HepG2 (cell line): ENCODE data around the gene NUDT2. TPM values are rescaled to one million over a fixed set of nuclear protein-coding genes. Genes with fewer than 3 reads are reported as not detected.

ENCODE experiments used
- BRD4 ChIP-seq: sonication (generic); formaldehyde crosslinking; IDR thresholded peaks from 2 replicates; pipeline ENCODE4 v1.4.0; 2020; ENCODE audit warnings: missing genetic modification reagents
- HDAC2 ChIP-seq: sonication (generic); formaldehyde crosslinking; IDR thresholded peaks from 2 replicates; pipeline ENCODE4 v1.4.0; 2020; ENCODE audit warnings: missing genetic modification reagents
- TCF12 ChIP-seq, 2 experiments: fragments of 450-650 bp in 1 of 2; sonication (generic) in 1 of 2; formaldehyde crosslinking in 1 of 2; IDR thresholded peaks; 2 replicates each; pipeline versions ENCODE4 v1.6.1 to v1.8.0; 2017 to 2022; ENCODE audit warnings: antibody characterized with exemption in 1 of 2, mild to moderate bottlenecking in 1 of 2, missing genetic modification reagents in 1 of 2, moderate library complexity in 1 of 2
- ZFX ChIP-seq: sonication (generic); formaldehyde crosslinking; IDR thresholded peaks from 2 replicates; pipeline ENCODE4 v1.4.0; 2020; ENCODE audit warnings: mild to moderate bottlenecking, low read depth, missing genetic modification reagents, moderate library complexity
- ZNF143 ChIP-seq: sonication (generic); formaldehyde crosslinking; IDR thresholded peaks from 2 replicates; pipeline ENCODE4 v1.4.0; 2020; ENCODE audit warnings: missing genetic modification reagents
- ZNF253 ChIP-seq: sonication (generic); formaldehyde crosslinking; IDR thresholded peaks from 2 replicates; pipeline ENCODE4 v1.8.0; 2022; ENCODE audit warnings: mild to moderate bottlenecking, missing genetic modification reagents, borderline replicate concordance
- ZNF629 ChIP-seq: sonication (generic); formaldehyde crosslinking; conservative IDR thresholded peaks from 2 replicates; pipeline ENCODE4 v1.5.0; 2020; ENCODE audit warnings: missing genetic modification reagents
- ZNF672 ChIP-seq: sonication (generic); formaldehyde crosslinking; IDR thresholded peaks from 2 replicates; pipeline ENCODE4 v1.8.1; 2022; ENCODE audit warnings: missing genetic modification reagents
- ZSCAN29 ChIP-seq: sonication (generic); formaldehyde crosslinking; conservative IDR thresholded peaks from 2 replicates; pipeline ENCODE4 v1.4.0; 2020; ENCODE audit warnings: mild to moderate bottlenecking, missing genetic modification reagents
- polyA plus RNA-seq, 8 experiments: library from polyadenylated mRNA; depleted of rRNA in 3 of 8; stranded (reverse) in 7 of 8; unstranded in 1 of 8; fragments of >200 nt; fragmentation: Illumina TruSeq in 4 of 8; extraction: Trizol in 4 of 8; gene quantifications; 2 replicates each; pipeline versions ENCODE4 v1.2.1 to v1.2.3, GENCODE V29; 2011 to 2016; ENCODE audit warnings: low read depth in 4 of 8, missing spikeins in 1 of 8, mixed read lengths in 1 of 8; ENCODE audit not compliant: insufficient read depth in 1 of 8
- total RNA-seq, 5 experiments: library from RNA; depleted of rRNA; stranded (reverse); fragments of >200 nt; fragmentation: Illumina TruSeq; extraction: Trizol; gene quantifications; 2 replicates each; pipeline ENCODE4 v1.2.3, GENCODE V29; 2016; ENCODE audit warnings: low read depth in 1 of 5
- TF ChIP-seq, protein P1 (sequence below): sonication (generic); formaldehyde crosslinking; IDR thresholded peaks from 2 replicates; pipeline ENCODE4 v1.4.0; 2020; ENCODE audit warnings: missing genetic modification reagents
- TF ChIP-seq, protein P2 (sequence below): sonication (generic); formaldehyde crosslinking; IDR thresholded peaks from 2 replicates; pipeline ENCODE4 v1.8.0; 2022; ENCODE audit warnings: mild to moderate bottlenecking, missing genetic modification reagents
- TF ChIP-seq, protein P3 (sequence below): sonication (generic); formaldehyde crosslinking; IDR thresholded peaks from 2 replicates; pipeline ENCODE4 v1.4.0; 2020; ENCODE audit warnings: mild to moderate bottlenecking, missing genetic modification reagents
- TF ChIP-seq, protein P4 (sequence below): IDR thresholded peaks from 2 replicates; pipeline ENCODE4 v1.6.1; 2016; ENCODE audit warnings: missing biosample characterization, missing genetic modification reagents, low read depth
- TF ChIP-seq, protein P5 (sequence below): sonication (generic); formaldehyde crosslinking; IDR thresholded peaks from 2 replicates; pipeline ENCODE4 v1.4.0; 2020; ENCODE audit warnings: low read depth, mild to moderate bottlenecking, missing genetic modification reagents

Gene NUDT2
- total and polyA plus RNA-seq, 2 of the 13 experiments (the other 11 are each of a cell fraction or from before 2014, with no cell fraction given) = 19.9 to 24.6 TPM

DNA sequence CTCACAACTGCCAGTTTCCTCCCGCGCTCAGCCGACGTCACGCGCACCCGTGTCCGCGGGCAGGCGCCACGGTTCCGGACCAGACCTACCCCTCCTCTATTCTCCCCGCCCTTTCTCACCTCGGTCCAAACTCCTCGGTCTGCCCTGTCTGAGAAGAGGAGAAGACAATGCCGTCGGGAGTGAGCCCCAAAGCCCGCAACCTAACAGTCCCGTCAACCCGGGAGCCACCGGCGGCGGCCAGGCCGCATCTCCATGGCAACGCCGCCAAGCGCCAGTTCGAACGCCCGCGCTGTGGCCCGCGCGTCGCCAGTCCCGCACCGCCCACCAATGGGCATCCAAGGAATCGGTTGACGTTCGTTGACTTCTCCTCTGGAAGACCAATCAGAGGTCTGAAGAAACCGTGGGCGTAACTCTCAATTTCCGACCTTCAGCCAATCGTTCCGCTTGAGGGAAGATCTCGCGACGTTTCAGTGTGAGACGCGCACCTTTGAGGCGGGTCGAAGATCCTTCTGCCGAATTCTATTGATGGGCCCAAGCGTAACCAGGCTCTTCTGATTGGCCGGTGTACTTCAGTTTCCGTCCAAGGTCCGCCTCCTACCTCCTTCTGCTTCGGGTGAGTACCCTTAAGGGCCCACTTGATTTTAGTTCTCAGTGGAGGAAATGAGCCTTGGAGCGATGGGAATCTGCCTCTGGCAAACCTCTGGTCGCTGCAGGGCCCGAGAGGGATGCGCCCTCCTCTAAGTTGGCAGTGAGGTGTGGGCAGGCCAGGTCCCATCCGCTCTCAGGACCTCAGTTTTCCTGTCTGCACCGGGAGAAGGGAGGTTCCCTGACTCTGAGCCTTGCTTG is at the start of gene NUDT2, which contains the start of gene KIF24 (continued):
- TF ChIP-seq, protein P1, sequence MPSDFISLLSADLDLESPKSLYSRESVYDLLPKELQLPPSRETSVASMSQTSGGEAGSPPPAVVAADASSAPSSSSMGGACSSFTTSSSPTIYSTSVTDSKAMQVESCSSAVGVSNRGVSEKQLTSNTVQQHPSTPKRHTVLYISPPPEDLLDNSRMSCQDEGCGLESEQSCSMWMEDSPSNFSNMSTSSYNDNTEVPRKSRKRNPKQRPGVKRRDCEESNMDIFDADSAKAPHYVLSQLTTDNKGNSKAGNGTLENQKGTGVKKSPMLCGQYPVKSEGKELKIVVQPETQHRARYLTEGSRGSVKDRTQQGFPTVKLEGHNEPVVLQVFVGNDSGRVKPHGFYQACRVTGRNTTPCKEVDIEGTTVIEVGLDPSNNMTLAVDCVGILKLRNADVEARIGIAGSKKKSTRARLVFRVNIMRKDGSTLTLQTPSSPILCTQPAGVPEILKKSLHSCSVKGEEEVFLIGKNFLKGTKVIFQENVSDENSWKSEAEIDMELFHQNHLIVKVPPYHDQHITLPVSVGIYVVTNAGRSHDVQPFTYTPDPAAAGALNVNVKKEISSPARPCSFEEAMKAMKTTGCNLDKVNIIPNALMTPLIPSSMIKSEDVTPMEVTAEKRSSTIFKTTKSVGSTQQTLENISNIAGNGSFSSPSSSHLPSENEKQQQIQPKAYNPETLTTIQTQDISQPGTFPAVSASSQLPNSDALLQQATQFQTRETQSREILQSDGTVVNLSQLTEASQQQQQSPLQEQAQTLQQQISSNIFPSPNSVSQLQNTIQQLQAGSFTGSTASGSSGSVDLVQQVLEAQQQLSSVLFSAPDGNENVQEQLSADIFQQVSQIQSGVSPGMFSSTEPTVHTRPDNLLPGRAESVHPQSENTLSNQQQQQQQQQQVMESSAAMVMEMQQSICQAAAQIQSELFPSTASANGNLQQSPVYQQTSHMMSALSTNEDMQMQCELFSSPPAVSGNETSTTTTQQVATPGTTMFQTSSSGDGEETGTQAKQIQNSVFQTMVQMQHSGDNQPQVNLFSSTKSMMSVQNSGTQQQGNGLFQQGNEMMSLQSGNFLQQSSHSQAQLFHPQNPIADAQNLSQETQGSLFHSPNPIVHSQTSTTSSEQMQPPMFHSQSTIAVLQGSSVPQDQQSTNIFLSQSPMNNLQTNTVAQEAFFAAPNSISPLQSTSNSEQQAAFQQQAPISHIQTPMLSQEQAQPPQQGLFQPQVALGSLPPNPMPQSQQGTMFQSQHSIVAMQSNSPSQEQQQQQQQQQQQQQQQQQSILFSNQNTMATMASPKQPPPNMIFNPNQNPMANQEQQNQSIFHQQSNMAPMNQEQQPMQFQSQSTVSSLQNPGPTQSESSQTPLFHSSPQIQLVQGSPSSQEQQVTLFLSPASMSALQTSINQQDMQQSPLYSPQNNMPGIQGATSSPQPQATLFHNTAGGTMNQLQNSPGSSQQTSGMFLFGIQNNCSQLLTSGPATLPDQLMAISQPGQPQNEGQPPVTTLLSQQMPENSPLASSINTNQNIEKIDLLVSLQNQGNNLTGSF = peak; percentile 21; the same call in 1 of the 2 replicates
- 0 out of 2 replicates have a peak, but pooled peaks have one; percentile 9 for TF ChIP-seq ZSCAN29 (CRISPR knock-in tag)
- TF ChIP-seq, protein P2, sequence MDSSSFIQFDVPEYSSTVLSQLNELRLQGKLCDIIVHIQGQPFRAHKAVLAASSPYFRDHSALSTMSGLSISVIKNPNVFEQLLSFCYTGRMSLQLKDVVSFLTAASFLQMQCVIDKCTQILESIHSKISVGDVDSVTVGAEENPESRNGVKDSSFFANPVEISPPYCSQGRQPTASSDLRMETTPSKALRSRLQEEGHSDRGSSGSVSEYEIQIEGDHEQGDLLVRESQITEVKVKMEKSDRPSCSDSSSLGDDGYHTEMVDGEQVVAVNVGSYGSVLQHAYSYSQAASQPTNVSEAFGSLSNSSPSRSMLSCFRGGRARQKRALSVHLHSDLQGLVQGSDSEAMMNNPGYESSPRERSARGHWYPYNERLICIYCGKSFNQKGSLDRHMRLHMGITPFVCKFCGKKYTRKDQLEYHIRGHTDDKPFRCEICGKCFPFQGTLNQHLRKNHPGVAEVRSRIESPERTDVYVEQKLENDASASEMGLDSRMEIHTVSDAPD = no peak
- TF ChIP-seq ZNF253 = 0 out of 2 replicates have a peak, but pooled peaks have one; percentile 62
- 0 out of 2 replicates have a peak, but pooled peaks have one; percentile 30 for TF ChIP-seq BRD4
- no peak for TF ChIP-seq TCF12 (IDR thresholded peaks at IDR 0.05)
- TF ChIP-seq TCF12 (CRISPR knock-in tag; IDR thresholded peaks at IDR 0.05) = peak; percentile 40; the same call in 1 of the 2 replicates
- peak; percentile 96 for TF ChIP-seq ZFX (CRISPR knock-in tag)
- TF ChIP-seq, protein P3, sequence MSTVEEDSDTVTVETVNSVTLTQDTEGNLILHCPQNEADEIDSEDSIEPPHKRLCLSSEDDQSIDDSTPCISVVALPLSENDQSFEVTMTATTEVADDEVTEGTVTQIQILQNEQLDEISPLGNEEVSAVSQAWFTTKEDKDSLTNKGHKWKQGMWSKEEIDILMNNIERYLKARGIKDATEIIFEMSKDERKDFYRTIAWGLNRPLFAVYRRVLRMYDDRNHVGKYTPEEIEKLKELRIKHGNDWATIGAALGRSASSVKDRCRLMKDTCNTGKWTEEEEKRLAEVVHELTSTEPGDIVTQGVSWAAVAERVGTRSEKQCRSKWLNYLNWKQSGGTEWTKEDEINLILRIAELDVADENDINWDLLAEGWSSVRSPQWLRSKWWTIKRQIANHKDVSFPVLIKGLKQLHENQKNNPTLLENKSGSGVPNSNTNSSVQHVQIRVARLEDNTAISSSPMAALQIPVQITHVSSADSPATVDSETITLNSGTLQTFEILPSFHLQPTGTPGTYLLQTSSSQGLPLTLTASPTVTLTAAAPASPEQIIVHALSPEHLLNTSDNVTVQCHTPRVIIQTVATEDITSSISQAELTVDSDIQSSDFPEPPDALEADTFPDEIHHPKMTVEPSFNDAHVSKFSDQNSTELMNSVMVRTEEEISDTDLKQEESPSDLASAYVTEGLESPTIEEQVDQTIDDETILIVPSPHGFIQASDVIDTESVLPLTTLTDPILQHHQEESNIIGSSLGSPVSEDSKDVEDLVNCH = no peak
- TF ChIP-seq ZNF672 (CRISPR knock-in tag) = no peak
- TF ChIP-seq ZNF629 (CRISPR knock-in tag) = peak; percentile 51; the same call in 1 of the 2 replicates
- TF ChIP-seq, protein P4, sequence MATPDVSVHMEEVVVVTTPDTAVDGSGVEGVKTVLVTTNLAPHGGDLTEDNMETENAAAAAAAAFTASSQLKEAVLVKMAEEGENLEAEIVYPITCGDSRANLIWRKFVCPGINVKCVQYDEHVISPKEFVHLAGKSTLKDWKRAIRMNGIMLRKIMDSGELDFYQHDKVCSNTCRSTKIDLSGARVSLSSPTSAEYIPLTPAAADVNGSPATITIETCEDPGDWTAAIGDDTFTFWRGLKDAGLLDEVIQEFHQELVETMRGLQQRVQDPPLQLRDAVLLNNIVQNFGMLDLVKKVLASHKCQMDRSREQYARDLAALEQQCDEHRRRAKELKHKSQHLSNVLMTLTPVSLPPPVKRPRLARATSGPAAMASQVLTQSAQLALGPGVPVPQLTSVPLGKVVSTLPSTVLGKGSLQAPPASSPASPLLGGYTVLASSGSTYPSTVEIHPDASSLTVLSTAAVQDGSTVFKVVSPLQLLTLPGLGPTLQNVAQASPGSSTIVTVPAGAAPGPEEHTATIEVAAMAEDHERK = peak; percentile 59; the same call in 1 of the 2 replicates
- TF ChIP-seq HDAC2 (CRISPR knock-in tag) = peak; percentile 76
- TF ChIP-seq, protein P5, sequence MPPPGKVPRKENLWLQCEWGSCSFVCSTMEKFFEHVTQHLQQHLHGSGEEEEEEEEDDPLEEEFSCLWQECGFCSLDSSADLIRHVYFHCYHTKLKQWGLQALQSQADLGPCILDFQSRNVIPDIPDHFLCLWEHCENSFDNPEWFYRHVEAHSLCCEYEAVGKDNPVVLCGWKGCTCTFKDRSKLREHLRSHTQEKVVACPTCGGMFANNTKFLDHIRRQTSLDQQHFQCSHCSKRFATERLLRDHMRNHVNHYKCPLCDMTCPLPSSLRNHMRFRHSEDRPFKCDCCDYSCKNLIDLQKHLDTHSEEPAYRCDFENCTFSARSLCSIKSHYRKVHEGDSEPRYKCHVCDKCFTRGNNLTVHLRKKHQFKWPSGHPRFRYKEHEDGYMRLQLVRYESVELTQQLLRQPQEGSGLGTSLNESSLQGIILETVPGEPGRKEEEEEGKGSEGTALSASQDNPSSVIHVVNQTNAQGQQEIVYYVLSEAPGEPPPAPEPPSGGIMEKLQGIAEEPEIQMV (CRISPR knock-in tag) = peak; percentile 37
- peak; percentile 21; the same call in 1 of the 2 replicates for TF ChIP-seq ZNF143 (CRISPR knock-in tag)
